Astrocyte (in vitro differentiated cells and primary cell): ENCODE results near the gene PXDC1. TPM values are rescaled to one million over a fixed set of nuclear protein-coding genes. Genes with fewer than 3 reads are reported as not detected.

Experiments
- DNase-seq: peaks from one replicate; pipeline ENCODE4 v3.0.0-alpha.2; 2010; ENCODE audit warnings: low read depth
- FAIRE-seq: peaks from 2 replicates; lab custom pipeline; 2011; peaks lifted over from hg19 to GRCh38; lab: Jason Lieb, UNC
- H2AFZ ChIP-seq: 2 replicates; pipeline ENCODE4 v1.6.0; 2012; ENCODE audit warnings: low read depth, low read length, inconsistent platforms
- H3K27ac ChIP-seq: 2 replicates; pipeline ENCODE4 v1.5.1; 2011; ENCODE audit warnings: low read depth, low read length, inconsistent platforms
- H3K27me3 ChIP-seq: 2 replicates; pipeline ENCODE4 v1.6.0; 2011; ENCODE audit warnings: low read length, inconsistent platforms; ENCODE audit not compliant: insufficient read depth
- H3K36me3 ChIP-seq: 2 replicates; pipeline ENCODE4 v1.5.1; 2011; ENCODE audit warnings: low read length, inconsistent platforms; ENCODE audit not compliant: insufficient read depth
- H3K4me1 ChIP-seq: 2 replicates; pipeline ENCODE4 v1.5.1; 2011; ENCODE audit warnings: low read length, inconsistent platforms; ENCODE audit not compliant: insufficient read depth
- H3K4me2 ChIP-seq: 2 replicates; pipeline ENCODE4 v1.6.0; 2012; ENCODE audit warnings: low read length, inconsistent platforms
- H3K4me3 ChIP-seq: 2 replicates; pipeline ENCODE4 v1.5.1; 2011; ENCODE audit warnings: low read depth, mild to moderate bottlenecking, low read length, inconsistent platforms; ENCODE audit not compliant: insufficient read depth
- H3K79me2 ChIP-seq: 2 replicates; pipeline ENCODE4 v1.6.0; 2012; ENCODE audit warnings: mild to moderate bottlenecking, low read length, inconsistent platforms; ENCODE audit not compliant: insufficient read depth
- H3K9ac ChIP-seq: 2 replicates; pipeline ENCODE4 v1.6.0; 2012; ENCODE audit warnings: mild to moderate bottlenecking, low read length, inconsistent platforms
- H3K9me3 ChIP-seq: 2 replicates; pipeline ENCODE4 v1.5.1; 2012; ENCODE audit warnings: low read depth, mild to moderate bottlenecking, low read length, inconsistent platforms; ENCODE audit not compliant: insufficient read depth
- H4K20me1 ChIP-seq: 2 replicates; pipeline ENCODE4 v1.6.0; 2012; ENCODE audit warnings: low read length, inconsistent platforms; ENCODE audit not compliant: insufficient read depth
- H3K27ac Mint-ChIP-seq: one replicate; pipeline ENCODE4 v1.8.0; 2021; ENCODE audit warnings: mild to moderate bottlenecking, mixed read lengths; ENCODE audit not compliant: unreplicated experiment
- H3K27me3 Mint-ChIP-seq: one replicate; pipeline ENCODE4 v1.8.0; 2021; ENCODE audit warnings: low read depth, mixed read lengths; ENCODE audit not compliant: unreplicated experiment
- H3K36me3 Mint-ChIP-seq: one replicate; pipeline ENCODE4 v1.8.0; 2021; ENCODE audit warnings: low read depth, mixed read lengths; ENCODE audit not compliant: unreplicated experiment
- H3K4me1 Mint-ChIP-seq: one replicate; pipeline ENCODE4 v1.8.0; 2021; ENCODE audit warnings: low read depth, mixed read lengths; ENCODE audit not compliant: unreplicated experiment
- H3K4me3 Mint-ChIP-seq: one replicate; pipeline ENCODE4 v1.8.0; 2021; ENCODE audit warnings: mild to moderate bottlenecking, moderate library complexity, mixed read lengths; ENCODE audit not compliant: unreplicated experiment
- H3K9me3 Mint-ChIP-seq: one replicate; pipeline ENCODE4 v1.8.0; 2021; ENCODE audit warnings: mild to moderate bottlenecking, mixed read lengths; ENCODE audit not compliant: unreplicated experiment
- CTCF ChIP-seq: IDR thresholded peaks from 2 replicates; pipeline ENCODE4 v1.5.1; 2011; ENCODE audit warnings: low read depth, mild to moderate bottlenecking, inconsistent platforms, low read length, moderate library complexity; ENCODE audit not compliant: insufficient read depth
- EZH2 ChIP-seq: IDR thresholded peaks from 2 replicates; pipeline ENCODE4 v1.6.1; 2012; ENCODE audit warnings: mild to moderate bottlenecking, low read length, inconsistent platforms; ENCODE audit not compliant: insufficient read depth
- total RNA-seq: library from RNA; stranded (reverse); gene quantifications from 2 replicates; pipeline ENCODE4 v1.2.1, GENCODE V29; 2021

The PXDC1 gene
- total RNA-seq, 1 donor from 2014 or later: 58.2 TPM

- TF ChIP-seq CTCF (no peak), EZH2 (no peak)
- Mint-ChIP-seq H3K4me3 (no peak overlapping the region), H3K9me3 (no peaks in the 10 kb centered on the region), H3K4me1 (peaks cover 15% of the 10 kb centered on the region), H3K27ac (no peak overlapping the region), H3K36me3 (peaks cover 19% of the 10 kb centered on the region), H3K27me3 (no peaks in the 10 kb centered on the region)
- Histone ChIP-seq H3K4me2 (no peak overlapping the region), H3K4me3 (no peak overlapping the region), H3K79me2 (peaks cover 94% of the 10 kb centered on the region), H3K27me3 (no peaks in the 10 kb centered on the region), H3K27ac (no peak overlapping the region), H3K36me3 (peaks cover 47% of the 10 kb centered on the region), H2AFZ (no peak overlapping the region), H3K9ac (no peak overlapping the region), H3K4me1 (peaks cover 32% of the 10 kb centered on the region), H3K9me3 (no peaks in the 10 kb centered on the region), H4K20me1 (peaks cover 98% of the 10 kb centered on the region)
- FAIRE-seq: no peak
- DNase-seq: no peak
Measured at GRCh38 chr6:3727036-3727435, 24.5 kb downstream of the PXDC1 start.

- no peak for DNase-seq
- peaks cover 22% of the 10 kb centered on the region for H3K36me3 Mint-ChIP-seq
- Histone ChIP-seq H3K27ac (no peak overlapping the region), H3K4me2 (no peak overlapping the region), H3K9ac (no peak overlapping the region), H3K27me3 (no peaks in the 10 kb centered on the region), H3K36me3 (peaks cover 51% of the 10 kb centered on the region), H3K79me2 (peaks cover 88% of the 10 kb centered on the region), H3K4me3 (no peak overlapping the region), H2AFZ (no peak overlapping the region), H3K4me1 (peaks cover 29% of the 10 kb centered on the region), H4K20me1 (peaks cover 95% of the 10 kb centered on the region), H3K9me3 (no peaks in the 10 kb centered on the region)
- H3K9me3 Mint-ChIP-seq: no peaks in the 10 kb centered on the region
- H3K27me3 Mint-ChIP-seq: no peaks in the 10 kb centered on the region
- no peak overlapping the region for H3K4me3 Mint-ChIP-seq
- FAIRE-seq: no peak
- peaks cover 19% of the 10 kb centered on the region for H3K4me1 Mint-ChIP-seq
- no peak overlapping the region for H3K27ac Mint-ChIP-seq
- no peak for TF ChIP-seq EZH2
- no peak for TF ChIP-seq CTCF
Measured at GRCh38 chr6:3726421-3726820, 25.1 kb downstream of the PXDC1 start.

GRCh38 chr6:3725145-3726047, 26.1 kb downstream of the PXDC1 start:
- Mint-ChIP-seq H3K9me3 (no peaks in the 10 kb centered on the region), H3K36me3 (peaks cover 22% of the 10 kb centered on the region), H3K27me3 (no peaks in the 10 kb centered on the region), H3K4me3 (no peak overlapping the region), H3K4me1 (peaks cover 19% of the 10 kb centered on the region), H3K27ac (no peak overlapping the region)
- Histone ChIP-seq H3K9ac (peak overlapping the region; percentile 23), H3K79me2 (peaks cover 78% of the 10 kb centered on the region), H3K4me2 (no peak overlapping the region), H3K36me3 (peaks cover 46% of the 10 kb centered on the region), H3K4me1 (peaks cover 29% of the 10 kb centered on the region), H3K9me3 (no peaks in the 10 kb centered on the region), H3K4me3 (no peak overlapping the region), H3K27ac (no peak overlapping the region), H2AFZ (no peak overlapping the region), H4K20me1 (peaks cover 85% of the 10 kb centered on the region), H3K27me3 (no peaks in the 10 kb centered on the region)
- no peak for DNase-seq
- no peak for FAIRE-seq
- TF ChIP-seq EZH2 (no peak), CTCF (no peak)
